Lower leg skin (tissue), 4 donors: ENCODE data around the gene RNF212. TPM values are rescaled to one million over a fixed set of nuclear protein-coding genes. Genes with fewer than 3 reads are reported as not detected.
A peak's percentile ranks its signal among the peaks of the same experiment; 100 is the strongest.

Experiments
- DNase-seq, 2 donors: peaks; one replicate each; pipeline ENCODE4 v3.0.0-alpha.2; 2019; ENCODE audit warnings: low spot score in 2 of 2
- H3K4me3 ChIP-seq: fragments of 200-600 bp; sonication (generic); 2 replicates; pipeline ENCODE4 v1.5.1; 2017; ENCODE audit warnings: mild to moderate bottlenecking, low read depth; ENCODE audit not compliant: poor library complexity, severe bottlenecking
- POLR2A ChIP-seq, 2 donors: fragments of 450-650 bp; IDR thresholded peaks; one replicate each; pipeline ENCODE4 v1.6.1; 2016 to 2017; ENCODE audit warnings: antibody characterized with exemption in 2 of 2, mild to moderate bottlenecking in 1 of 2, moderate library complexity in 1 of 2
- WGBS, 2 donors: methylation state at CpG; one replicate each; pipeline ENCODE4 v1.1.5; 2018; 5-methylcytosine and 5-hydroxymethylcytosine counted together
- intact Hi-C: fragments of 100-400 bp; cut with DNase I; formaldehyde crosslinking; loops from one replicate; pipeline ENCODE4 v1.15.0; 2023; ENCODE audit warnings: low total_unique reads
- total RNA-seq, 4 donors: library from RNA; depleted of rRNA; stranded (reverse); fragments of >200 nt; gene quantifications; one replicate each; pipeline ENCODE4 v1.1.0, GENCODE V29; 2016
- TF ChIP-seq, protein P1 (sequence below), 3 donors: fragments of 450-650 bp; IDR thresholded peaks; one replicate each; pipeline ENCODE4 v1.5.1; 2016; ENCODE audit warnings: antibody characterized with exemption in 3 of 3, mild to moderate bottlenecking in 3 of 3, moderate library complexity in 2 of 3

RNF212 gene
- total RNA-seq, 4 donors from 2014 or later: 2.9 to 11.8 (median 8.5) TPM

GRCh38 chr4:1137850-1138249 lies 24.5 kb upstream of the RNF212 start:
- intact Hi-C loops: loop anchor here (10.0 kb wide), 1 partner anchor 197 kb away; no protein-coding TSS in a partner anchor
- no peak for DNase-seq
- TF ChIP-seq POLR2A (IDR thresholded peaks at IDR 0.05): no peak
- TF ChIP-seq, protein P1, sequence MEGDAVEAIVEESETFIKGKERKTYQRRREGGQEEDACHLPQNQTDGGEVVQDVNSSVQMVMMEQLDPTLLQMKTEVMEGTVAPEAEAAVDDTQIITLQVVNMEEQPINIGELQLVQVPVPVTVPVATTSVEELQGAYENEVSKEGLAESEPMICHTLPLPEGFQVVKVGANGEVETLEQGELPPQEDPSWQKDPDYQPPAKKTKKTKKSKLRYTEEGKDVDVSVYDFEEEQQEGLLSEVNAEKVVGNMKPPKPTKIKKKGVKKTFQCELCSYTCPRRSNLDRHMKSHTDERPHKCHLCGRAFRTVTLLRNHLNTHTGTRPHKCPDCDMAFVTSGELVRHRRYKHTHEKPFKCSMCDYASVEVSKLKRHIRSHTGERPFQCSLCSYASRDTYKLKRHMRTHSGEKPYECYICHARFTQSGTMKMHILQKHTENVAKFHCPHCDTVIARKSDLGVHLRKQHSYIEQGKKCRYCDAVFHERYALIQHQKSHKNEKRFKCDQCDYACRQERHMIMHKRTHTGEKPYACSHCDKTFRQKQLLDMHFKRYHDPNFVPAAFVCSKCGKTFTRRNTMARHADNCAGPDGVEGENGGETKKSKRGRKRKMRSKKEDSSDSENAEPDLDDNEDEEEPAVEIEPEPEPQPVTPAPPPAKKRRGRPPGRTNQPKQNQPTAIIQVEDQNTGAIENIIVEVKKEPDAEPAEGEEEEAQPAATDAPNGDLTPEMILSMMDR (IDR thresholded peaks at IDR 0.05): no peak
- 81 to 89% methylated on average over 2 of the region's 2 CpGs for WGBS, 2 donors
- H3K4me3 ChIP-seq: no peak overlapping the region

GRCh38 chr4:1137063-1137776 lies 23.9 kb upstream of the RNF212 start:
- no peak overlapping the region for H3K4me3 ChIP-seq
- whole genome bisulfite sequencing, 2 donors: 72 to 76% methylated on average over 8 of the region's 8 CpGs
- no peak for DNase-seq
- intact Hi-C loops: loop anchor here (10.0 kb wide), 1 partner anchor 198 kb away; no protein-coding TSS in a partner anchor
- TF ChIP-seq, protein P1 (IDR thresholded peaks at IDR 0.05): no peak
- TF ChIP-seq POLR2A (IDR thresholded peaks at IDR 0.05): no peak

DNA sequence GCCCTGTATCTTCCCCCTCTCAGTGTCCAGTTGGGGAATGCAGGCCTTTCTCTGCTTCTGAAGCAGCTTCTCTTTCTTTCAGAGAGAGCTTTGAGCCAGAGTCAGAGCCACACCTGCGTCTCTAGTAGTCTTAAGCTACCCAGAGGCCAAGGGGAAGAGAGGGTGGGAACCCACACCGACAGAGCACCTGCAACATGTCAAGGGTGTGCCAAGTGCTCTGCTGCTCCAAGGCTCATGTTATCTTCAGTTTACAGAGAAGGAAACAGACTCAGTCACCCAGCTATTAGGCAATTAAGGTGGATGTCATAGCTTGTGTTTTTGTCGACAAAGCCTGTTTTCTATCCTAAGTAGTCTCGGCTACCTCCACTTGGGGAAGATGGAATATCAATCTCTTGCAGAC lies 22.7 kb upstream of the RNF212 start:
- intact Hi-C loops: loop anchor here (10.0 kb wide), 1 partner anchor 199 kb away; no protein-coding TSS in a partner anchor
- no peak overlapping the region for H3K4me3 ChIP-seq
- TF ChIP-seq, protein P1 (IDR thresholded peaks at IDR 0.05): no peak
- TF ChIP-seq POLR2A (IDR thresholded peaks at IDR 0.05): no peak
- DNase-seq: peak in 1 of 2 donors; percentile 69
- 29 to 49% methylated on average over 4 of the region's 4 CpGs for WGBS, 2 donors

- WGBS, 2 donors: 78% methylated on average over 8 of the region's 8 CpGs
- no peak for TF ChIP-seq POLR2A (IDR thresholded peaks at IDR 0.05)
- TF ChIP-seq, protein P1 (IDR thresholded peaks at IDR 0.05): no peak
- peak in 1 of 2 donors; percentile 40 for DNase-seq
- intact Hi-C loops: loop anchor here (10.0 kb wide), 1 partner anchor 202 kb away; no protein-coding TSS in a partner anchor
- no peak overlapping the region for H3K4me3 ChIP-seq
Measured at GRCh38 chr4:1133033-1133432, 19.7 kb upstream of the RNF212 start.

DNA sequence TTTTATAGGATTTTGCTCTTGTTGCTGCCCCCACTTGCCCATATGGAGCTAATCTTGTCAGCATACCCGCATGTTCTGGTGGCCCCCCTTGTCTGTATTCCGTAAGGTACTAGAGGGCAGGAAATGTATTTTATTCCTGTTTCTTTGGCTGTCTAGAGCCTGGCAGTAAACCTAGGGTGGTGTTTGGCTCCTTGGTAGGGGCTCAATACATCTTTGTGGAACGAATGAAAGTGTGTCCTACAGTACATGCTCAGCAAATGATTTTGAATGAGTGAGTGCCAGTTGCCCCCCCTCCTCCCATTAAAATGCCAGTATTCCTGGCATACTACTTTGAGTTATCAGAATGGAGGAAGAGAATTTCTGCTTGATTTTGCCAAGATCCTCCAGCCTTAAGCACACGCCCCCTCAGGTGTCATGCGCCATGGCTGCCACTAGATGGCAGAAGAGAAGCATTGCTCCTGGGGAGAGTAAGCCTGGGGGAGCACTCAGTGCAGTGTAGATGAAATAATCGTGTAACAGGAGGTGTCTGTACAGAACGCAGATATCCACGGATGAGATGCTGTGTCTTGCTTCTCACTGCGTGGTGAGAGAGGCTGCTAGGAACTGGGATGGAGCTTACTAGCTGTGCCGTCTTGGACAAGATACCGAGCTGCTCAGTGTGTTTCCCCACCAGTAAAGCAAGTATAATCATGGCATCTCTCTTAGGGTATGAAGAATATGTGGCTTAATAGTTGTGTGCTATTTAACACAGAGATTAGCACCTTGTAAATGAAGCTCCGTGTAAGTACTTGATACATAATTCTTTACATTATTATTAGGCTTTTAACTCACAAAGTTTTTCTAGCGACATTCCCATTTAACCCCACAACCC lies 17.2 kb upstream of the RNF212 start:
- DNase-seq: peak; percentile 54 to 87
- WGBS, 2 donors: 15 to 23% methylated on average over 13 of the region's 13 CpGs
- H3K4me3 ChIP-seq: no peak overlapping the region
- intact Hi-C loops: loop anchor here (10.0 kb wide), 1 partner anchor 204 kb away; no protein-coding TSS in a partner anchor
- TF ChIP-seq POLR2A (IDR thresholded peaks at IDR 0.05): no peak
- TF ChIP-seq, protein P1 (IDR thresholded peaks at IDR 0.05): peak in 1 of 3 donors; percentile 95
